Hepatocyte (in vitro differentiated cells): Measurements from ENCODE around the gene PHGDH. TPM values are rescaled to one million over a fixed set of nuclear protein-coding genes. Genes with fewer than 3 reads are reported as not detected.

Experiments used
- DNase-seq: peaks from one replicate; pipeline ENCODE4 v3.0.0-alpha.2; 2016; ENCODE audit warnings: low spot score
- H2AFZ ChIP-seq: fragments of 200-600 bp; sonication (generic); 2 replicates; pipeline ENCODE4 v1.6.0; 2016; ENCODE audit warnings: antibody characterized with exemption, mild to moderate bottlenecking
- H3K27ac ChIP-seq: fragments of 200-600 bp; sonication (generic); 2 replicates; pipeline ENCODE4 v1.5.1; 2016; ENCODE audit warnings: mild to moderate bottlenecking
- H3K27me3 ChIP-seq: fragments of 200-600 bp; sonication (generic); 2 replicates; pipeline ENCODE4 v1.6.1; 2016
- H3K36me3 ChIP-seq: fragments of 200-600 bp; sonication (generic); replicated peaks from 2 replicates; pipeline ENCODE4 v1.5.1; 2016; ENCODE audit warnings: low read depth; ENCODE audit not compliant: insufficient read depth
- H3K4me1 ChIP-seq: fragments of 200-600 bp; sonication (generic); 2 replicates; pipeline ENCODE4 v1.5.1; 2016; ENCODE audit warnings: mild to moderate bottlenecking, moderate library complexity; ENCODE audit not compliant: insufficient read depth
- H3K4me2 ChIP-seq: fragments of 200-600 bp; sonication (generic); 2 replicates; pipeline ENCODE4 v1.6.0; 2016
- H3K4me3 ChIP-seq: fragments of 200-600 bp; sonication (generic); 2 replicates; pipeline ENCODE4 v1.5.1; 2016; ENCODE audit warnings: mild to moderate bottlenecking
- H3K79me2 ChIP-seq: fragments of 200-600 bp; sonication (generic); 2 replicates; pipeline ENCODE4 v1.6.0; 2017; ENCODE audit warnings: mild to moderate bottlenecking
- H3K9me2 ChIP-seq: fragments of 200-600 bp; sonication (generic); replicated peaks from 2 replicates; pipeline ENCODE4 v1.6.0; 2017; ENCODE audit warnings: mild to moderate bottlenecking; ENCODE audit not compliant: insufficient read depth
- H3K9me3 ChIP-seq: fragments of 200-600 bp; sonication (generic); 2 replicates; pipeline ENCODE4 v1.5.1; 2016; ENCODE audit warnings: low read depth, mild to moderate bottlenecking
- H4K20me1 ChIP-seq: fragments of 200-600 bp; sonication (generic); 2 replicates; pipeline ENCODE4 v1.6.0; 2016; ENCODE audit warnings: mild to moderate bottlenecking; ENCODE audit not compliant: insufficient read depth, poor library complexity, severe bottlenecking
- CTCF ChIP-seq: fragments of 200-600 bp; sonication (generic); IDR thresholded peaks from 2 replicates; pipeline ENCODE4 v1.5.1; 2016; ENCODE audit warnings: antibody characterized with exemption, mild to moderate bottlenecking; ENCODE audit not compliant: poor library complexity
- EZH2 ChIP-seq: fragments of 200-600 bp; sonication (generic); IDR thresholded peaks from 2 replicates; pipeline ENCODE4 v1.6.1; 2016; ENCODE audit warnings: antibody characterized with exemption, mild to moderate bottlenecking, borderline replicate concordance
- EZH2phosphoT487 ChIP-seq: fragments of 200-600 bp; sonication (generic); IDR thresholded peaks from one replicate; pipeline ENCODE4 v1.6.1; 2018; ENCODE audit warnings: antibody characterized with exemption, mild to moderate bottlenecking, low read depth, moderate library complexity; ENCODE audit not compliant: unreplicated experiment, severe bottlenecking
- WGBS: methylation state at CpG from one replicate; pipeline ENCODE4 v1.1.6; 2016; ENCODE audit warnings: low lambda C conversion rate; ENCODE audit errors: missing lambda C conversion rate; 5-methylcytosine and 5-hydroxymethylcytosine counted together
- polyA plus RNA-seq: library from polyadenylated mRNA; unstranded; fragments of >200 nt; fragmentation: Nextera tagmentation; extraction: Ambion mirVana; gene quantifications from 2 replicates; pipeline ENCODE4 v1.2.1, GENCODE V29; 2016
- total RNA-seq: library from RNA; depleted of rRNA; stranded (reverse); fragments of >200 nt; gene quantifications from 2 replicates; pipeline ENCODE4 v1.2.3, GENCODE V29; 2014

The PHGDH gene
- total and polyA plus RNA-seq, 2 experiments from 2014 or later, result 138 to 167 TPM

- Histone ChIP-seq H3K4me3 (no peak overlapping the region), H3K79me2 (no peaks in the 10 kb centered on the region), H3K9me2 (no peaks in the 10 kb centered on the region), H3K4me2 (no peak overlapping the region), H3K27ac (no peak overlapping the region), H3K27me3 (no peaks in the 10 kb centered on the region), H3K4me1 (peaks cover 8% of the 10 kb centered on the region), H3K36me3 (no peaks in the 10 kb centered on the region), H4K20me1 (no peaks in the 10 kb centered on the region), H2AFZ (no peak overlapping the region), H3K9me3 (no peaks in the 10 kb centered on the region)
- 94% methylated on average over 2 of the region's 2 CpGs for WGBS
- TF ChIP-seq CTCF (no peak), EZH2 (no peak), EZH2phosphoT487 (no peak)
- DNase-seq, result no peak
Measured at GRCh38 chr1:119670898-119671297, 40.8 kb upstream of the PHGDH start.

GRCh38 chr1:119673171-119673940, 38.4 kb upstream of the PHGDH start:
- H2AFZ ChIP-seq, result no peak overlapping the region

GRCh38 chr1:119674111-119674526, 37.6 kb upstream of the PHGDH start:
- Histone ChIP-seq H3K4me3 (no peak overlapping the region), H3K4me1 (peaks cover 8% of the 10 kb centered on the region), H3K9me2 (no peaks in the 10 kb centered on the region), H2AFZ (no peak overlapping the region), H4K20me1 (no peaks in the 10 kb centered on the region), H3K36me3 (no peaks in the 10 kb centered on the region), H3K4me2 (no peak overlapping the region), H3K79me2 (no peaks in the 10 kb centered on the region), H3K27ac (peak overlapping the region; percentile 33), H3K9me3 (no peaks in the 10 kb centered on the region), H3K27me3 (no peaks in the 10 kb centered on the region)
- TF ChIP-seq EZH2 (no peak), CTCF (no peak), EZH2phosphoT487 (no peak)
- DNase-seq, result no peak
- 35% methylated on average over 4 of the region's 4 CpGs for WGBS

More at GRCh38 chr1:119673171-119673940, 38.4 kb upstream of the PHGDH start:
- TF ChIP-seq EZH2, result no peak
- no peak for TF ChIP-seq EZH2phosphoT487
- no peak for TF ChIP-seq CTCF
- no peak overlapping the region for H3K4me2 ChIP-seq
- no peaks in the 10 kb centered on the region for H4K20me1 ChIP-seq
- DNase-seq, result no peak
- peaks cover 8% of the 10 kb centered on the region for H3K4me1 ChIP-seq
- H3K9me3 ChIP-seq, result no peaks in the 10 kb centered on the region
- no peaks in the 10 kb centered on the region for H3K9me2 ChIP-seq
- H3K79me2 ChIP-seq, result no peaks in the 10 kb centered on the region
- H3K27me3 ChIP-seq, result no peaks in the 10 kb centered on the region
- no peak overlapping the region for H3K4me3 ChIP-seq
- 88% methylated on average over 4 of the region's 4 CpGs for WGBS
- H3K27ac ChIP-seq, result peak overlapping the region; percentile 33
- no peaks in the 10 kb centered on the region for H3K36me3 ChIP-seq
